HG03097 (cell line): ENCODE measurements around the gene SLC18B1.
A peak's percentile ranks its signal among the peaks of the same experiment; 100 is the strongest.
"Not testable (repeated sequence)": the region's sequence is repeated elsewhere in the genome, so short reads cannot be mapped to it uniquely, and the experiment has no call there.

Experiments
- ATAC-seq: cut with Tn5 transposase; IDR thresholded peaks from one replicate; pipeline ENCODE4 v1.9.1; 2021; ENCODE audit not compliant: unreplicated experiment, low FRiP score

Gene SLC18B1

DNA sequence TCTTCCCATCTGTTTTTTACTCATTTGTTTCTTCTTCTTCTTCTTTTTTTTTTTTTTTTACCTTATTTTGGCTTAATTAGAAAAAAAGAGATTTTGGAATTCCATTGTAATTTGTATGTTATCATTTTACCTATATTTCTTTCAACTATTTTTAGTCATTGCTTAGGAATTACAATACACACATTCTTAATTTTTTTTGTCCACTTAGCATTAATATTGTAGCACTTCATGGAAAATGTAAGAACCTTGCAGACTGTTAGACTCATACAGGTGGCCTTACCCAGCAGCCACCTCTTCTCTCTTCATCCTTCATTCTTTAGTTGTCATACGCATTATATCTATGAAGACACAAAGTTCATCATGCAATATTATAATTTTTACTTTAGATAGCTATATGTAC is 5.8 kb upstream of the SLC18B1 start:
- no peak for ATAC-seq

DNA sequence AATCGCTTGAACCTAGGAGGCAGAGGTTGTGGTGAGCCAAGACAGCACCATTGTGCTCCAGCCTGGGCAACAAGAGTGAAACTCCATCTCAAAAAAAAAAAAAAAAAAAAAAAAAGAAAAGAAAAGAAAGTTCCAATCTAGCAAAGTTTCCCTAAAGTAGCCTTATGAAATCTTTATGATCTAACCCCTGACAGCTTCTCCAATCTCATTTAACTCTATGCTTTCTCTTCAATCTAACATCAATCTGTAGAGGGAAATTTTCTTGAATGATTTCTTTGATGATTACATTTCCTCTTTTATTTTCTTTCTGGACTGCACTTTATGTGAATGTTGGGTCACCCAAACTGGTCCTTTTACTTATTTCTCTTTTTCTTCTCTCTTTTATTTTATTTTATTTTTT is 2.2 kb upstream of the SLC18B1 start:
- no peak for ATAC-seq

DNA sequence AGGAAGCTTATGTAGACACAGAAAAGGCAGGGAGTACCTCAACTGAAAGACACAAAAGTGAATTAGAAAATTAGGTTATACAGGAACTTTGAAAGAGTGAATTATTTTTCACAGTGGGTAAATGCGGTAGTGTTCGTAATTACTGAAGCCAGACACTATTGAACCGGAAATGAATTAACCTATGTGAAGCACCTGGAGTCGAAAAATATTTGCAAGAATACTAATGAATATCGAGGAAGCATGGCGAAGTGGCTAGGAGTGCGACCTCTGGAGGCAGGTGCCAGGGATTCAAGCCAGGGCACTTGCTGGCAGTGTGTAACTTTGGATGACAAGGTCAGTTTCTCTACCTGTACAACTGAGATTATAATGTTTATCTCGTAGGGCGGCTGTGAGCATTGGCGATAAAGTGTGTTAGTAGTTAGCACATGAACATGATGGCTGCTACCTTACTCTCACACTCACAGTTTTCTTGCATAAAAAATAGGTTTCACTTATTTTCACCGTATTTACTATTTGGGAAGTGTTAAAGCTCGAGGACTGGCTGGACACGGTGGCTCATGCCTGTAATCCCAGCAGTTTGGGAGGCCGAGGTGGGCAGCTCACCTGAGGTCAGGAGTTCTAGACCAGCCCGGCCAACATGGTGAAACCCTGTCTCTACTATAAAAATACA is 567 bp upstream of the SLC18B1 start:
- peak; percentile 86 for ATAC-seq

DNA sequence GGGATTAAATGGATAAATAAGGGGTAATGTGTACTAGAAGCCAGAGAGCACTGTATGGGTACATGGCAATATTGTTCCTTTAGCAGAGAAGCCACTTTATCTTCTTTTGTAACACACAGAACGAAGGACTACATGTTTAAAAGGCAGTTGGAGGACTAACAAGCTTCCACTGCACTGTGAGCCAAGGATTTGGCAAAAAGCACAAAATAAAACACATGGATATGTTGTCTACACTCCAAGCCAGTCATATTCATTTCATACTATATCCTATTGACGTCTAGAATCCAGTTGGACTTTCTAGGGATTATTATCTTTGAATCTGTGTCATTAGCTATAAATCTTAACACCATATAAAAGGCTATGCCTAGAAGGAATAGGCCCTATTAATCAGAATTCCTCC is 3.0 kb downstream of the SLC18B1 start:
- no peak for ATAC-seq

- no peak for ATAC-seq
Observed at GRCh38 chr6:132792510-132792909, 5.9 kb downstream of the SLC18B1 start.

GRCh38 chr6:132790450-132790849 is 8.0 kb downstream of the SLC18B1 start:
- ATAC-seq, result no peak

GRCh38 chr6:132789396-132789776 is 9.1 kb downstream of the SLC18B1 start:
- ATAC-seq, result no peak

- no peak for ATAC-seq
Observed at GRCh38 chr6:132788658-132789395, 9.6 kb downstream of the SLC18B1 start.

DNA sequence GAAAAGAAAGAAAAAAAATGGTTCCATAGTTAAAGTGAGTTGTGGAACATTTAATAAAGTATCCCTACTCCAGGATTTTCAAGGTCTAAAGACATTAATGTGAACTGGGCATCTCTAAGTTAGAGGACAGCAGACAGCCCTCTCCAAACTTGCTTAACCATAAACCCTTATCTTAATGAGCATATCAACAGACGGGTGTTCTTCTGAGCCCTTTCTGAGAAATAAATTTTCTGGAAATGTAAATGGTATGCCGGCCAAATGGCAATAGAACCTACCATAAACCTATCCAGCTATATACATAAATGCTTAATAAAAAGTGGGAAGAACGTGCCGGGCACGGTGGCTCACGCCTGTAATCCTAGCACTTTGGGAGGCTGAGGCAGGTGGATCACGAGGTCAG is 12.5 kb downstream of the SLC18B1 start:
- no peak for ATAC-seq

DNA sequence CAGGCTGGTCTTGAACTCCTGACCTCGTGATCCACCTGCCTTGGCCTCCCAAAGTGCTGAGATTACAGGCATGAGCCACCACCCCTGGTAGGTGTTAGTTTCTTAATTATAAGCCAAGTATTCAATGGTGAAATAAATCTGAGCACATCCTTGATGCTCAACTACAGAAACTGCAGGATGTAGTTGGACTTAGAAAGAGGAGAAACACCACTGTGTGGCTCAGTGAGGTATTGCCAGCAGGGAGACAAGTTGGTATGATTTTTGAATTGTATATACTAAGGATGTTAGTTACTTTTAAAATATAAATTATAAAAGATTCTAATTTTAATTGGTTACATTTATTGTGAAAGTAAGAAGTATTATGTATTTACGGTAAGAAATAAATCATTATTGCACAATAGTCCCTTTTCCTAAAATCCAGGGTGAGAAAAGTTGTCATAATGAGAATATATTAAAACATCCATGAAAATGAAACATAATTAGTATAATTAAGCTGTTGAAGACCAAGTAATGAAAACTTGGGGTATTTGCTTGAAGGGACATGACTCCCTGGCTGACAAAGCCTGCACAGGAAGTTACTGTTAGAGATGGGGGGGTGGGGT is 17.6 kb downstream of the SLC18B1 start:
- ATAC-seq, result no peak

DNA sequence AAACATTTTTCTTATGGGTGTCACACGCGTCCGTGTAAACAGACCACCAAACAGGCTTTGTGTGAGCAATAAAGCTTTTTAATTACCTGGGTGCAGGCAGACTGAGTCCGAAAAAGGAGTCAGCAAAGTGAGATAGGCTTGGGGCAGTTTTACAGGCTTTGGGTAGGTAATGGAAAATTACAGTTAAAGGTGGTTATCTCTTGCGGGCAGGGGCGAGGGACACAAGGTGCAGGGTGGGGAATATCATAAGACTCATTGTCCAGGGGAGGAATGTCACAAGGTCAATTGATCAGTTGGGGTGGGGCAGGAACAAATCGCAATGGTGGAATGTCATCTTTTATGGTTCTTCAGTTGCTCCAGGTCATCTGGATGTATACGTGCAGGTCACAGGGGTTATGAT is 20.6 kb downstream of the SLC18B1 start:
- not testable (repeated sequence) for ATAC-seq

DNA sequence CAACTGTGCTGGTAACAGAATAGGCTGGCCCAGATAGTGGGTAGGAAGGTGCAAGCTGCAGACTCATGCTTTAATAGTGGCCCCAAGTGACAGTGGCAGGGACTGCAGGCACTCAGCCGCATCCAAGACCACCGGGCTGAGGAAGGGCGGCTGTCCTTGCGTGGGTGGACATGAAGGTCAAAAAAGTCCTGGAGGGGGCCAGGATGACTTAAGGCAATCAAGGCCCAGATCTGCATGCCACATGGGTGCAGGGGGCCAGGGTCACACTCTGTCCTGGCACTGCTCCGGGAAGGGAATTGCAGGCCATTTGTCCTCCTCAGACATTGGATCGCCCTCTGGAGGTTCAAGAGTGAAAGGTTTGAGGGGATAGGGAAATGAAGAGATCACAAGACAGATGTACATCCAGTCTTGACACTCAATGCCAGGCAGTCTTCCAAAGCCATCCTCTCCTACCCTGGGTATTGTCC is 30.4 kb downstream of the SLC18B1 start:
- peak; percentile 76 for ATAC-seq

DNA sequence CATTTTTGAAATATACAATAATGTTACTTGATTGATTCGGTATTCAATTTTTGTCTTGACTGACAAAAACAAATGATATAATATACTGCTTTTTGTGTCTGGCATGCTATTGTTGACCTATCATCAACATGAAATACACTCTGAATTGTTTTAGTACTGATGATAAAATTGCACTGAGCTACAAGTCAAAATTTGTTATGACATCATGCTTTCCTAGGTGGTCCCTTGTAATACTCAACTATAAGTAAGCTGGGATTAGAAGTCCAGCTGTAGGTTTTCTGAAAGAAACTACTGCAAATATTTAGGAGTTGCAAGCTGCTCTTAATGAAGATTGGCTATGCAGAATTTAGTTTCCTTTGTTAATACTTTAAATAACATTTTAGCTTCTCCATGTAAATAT is 32.9 kb downstream of the SLC18B1 start:
- no peak for ATAC-seq

DNA sequence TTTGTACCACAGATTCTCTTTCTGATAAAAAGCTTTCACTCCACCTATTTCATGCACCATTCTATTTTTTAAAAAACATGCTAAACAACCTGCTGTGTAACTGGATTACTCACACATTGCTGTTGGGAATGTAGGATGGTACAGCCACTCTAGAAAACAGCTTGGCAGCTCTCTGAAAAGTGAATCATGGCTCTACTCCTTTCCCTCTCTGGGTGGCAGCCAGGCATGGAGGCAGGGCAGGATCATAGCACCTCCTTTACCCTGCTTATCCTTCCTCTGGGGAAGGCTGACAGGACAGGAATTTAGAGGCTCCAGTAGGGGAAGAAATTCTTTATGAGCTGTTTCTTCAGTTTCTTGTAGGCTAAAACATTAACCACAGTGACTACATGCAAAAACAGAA is 34.1 kb downstream of the SLC18B1 start:
- no peak for ATAC-seq

GRCh38 chr6:132763269-132763668 is 35.2 kb downstream of the SLC18B1 start:
- ATAC-seq, result peak; percentile 89

DNA sequence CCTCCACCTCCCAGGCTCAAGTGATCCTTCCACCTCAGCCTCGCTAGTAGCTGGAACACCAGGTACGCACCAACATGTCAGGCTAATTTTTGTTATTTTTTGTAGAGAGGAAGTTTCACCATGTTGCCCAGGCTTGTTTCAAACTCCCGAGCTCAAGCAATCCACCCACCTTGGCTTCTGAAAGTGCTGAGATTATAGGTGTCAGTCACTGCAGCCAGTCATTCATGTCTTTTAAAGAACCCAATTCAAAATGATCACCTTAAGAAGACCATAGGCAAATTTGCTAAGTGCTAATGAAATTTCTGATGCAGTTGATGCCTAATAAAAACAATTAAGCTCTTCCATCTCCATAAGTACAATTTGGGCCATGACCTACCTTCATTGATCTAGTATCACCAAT is 38.2 kb downstream of the SLC18B1 start:
- ATAC-seq, result no peak

- no peak for ATAC-seq
Observed at GRCh38 chr6:132758689-132759088, 39.7 kb downstream of the SLC18B1 start.

DNA sequence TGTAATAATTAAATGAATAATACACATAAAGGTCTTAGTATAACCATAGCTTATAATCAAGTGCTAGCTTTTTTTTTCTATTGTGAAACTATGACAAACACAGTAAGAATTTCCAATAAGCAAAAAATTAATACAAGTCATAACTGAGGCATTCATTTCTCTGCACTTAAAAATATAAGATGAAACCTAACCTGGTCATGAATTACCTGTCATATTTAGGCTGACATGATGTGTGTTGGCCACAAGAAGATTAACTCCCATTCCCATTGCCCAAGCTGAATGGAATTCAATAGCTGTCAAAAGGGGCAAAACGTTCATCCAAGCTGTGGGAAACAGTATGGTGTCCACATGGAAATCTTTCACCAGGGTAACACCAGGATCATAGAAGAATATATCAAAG is 46.2 kb downstream of the SLC18B1 start:
- no peak for ATAC-seq

- ATAC-seq, result no peak
Observed at GRCh38 chr6:132751828-132752227, 46.6 kb downstream of the SLC18B1 start.

DNA sequence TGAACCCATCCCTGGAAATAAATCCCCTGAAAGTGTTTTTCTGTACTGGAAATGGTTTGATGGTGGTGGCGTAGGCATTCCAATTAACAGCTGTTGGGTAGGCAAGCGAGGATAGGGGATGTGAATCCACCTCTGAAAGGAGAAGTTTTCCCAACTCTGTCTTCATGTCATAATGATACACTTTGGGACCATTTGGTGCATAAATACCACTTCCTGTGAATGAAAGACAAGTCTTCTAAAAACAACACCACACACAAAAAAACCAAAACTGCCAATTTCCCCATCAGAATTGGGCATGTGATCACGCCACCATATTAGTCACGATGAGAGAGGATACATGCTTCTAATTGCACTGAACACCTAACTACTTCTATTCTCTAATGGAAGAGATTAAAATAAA is 47.1 kb downstream of the SLC18B1 start:
- peak; percentile 47 for ATAC-seq

DNA sequence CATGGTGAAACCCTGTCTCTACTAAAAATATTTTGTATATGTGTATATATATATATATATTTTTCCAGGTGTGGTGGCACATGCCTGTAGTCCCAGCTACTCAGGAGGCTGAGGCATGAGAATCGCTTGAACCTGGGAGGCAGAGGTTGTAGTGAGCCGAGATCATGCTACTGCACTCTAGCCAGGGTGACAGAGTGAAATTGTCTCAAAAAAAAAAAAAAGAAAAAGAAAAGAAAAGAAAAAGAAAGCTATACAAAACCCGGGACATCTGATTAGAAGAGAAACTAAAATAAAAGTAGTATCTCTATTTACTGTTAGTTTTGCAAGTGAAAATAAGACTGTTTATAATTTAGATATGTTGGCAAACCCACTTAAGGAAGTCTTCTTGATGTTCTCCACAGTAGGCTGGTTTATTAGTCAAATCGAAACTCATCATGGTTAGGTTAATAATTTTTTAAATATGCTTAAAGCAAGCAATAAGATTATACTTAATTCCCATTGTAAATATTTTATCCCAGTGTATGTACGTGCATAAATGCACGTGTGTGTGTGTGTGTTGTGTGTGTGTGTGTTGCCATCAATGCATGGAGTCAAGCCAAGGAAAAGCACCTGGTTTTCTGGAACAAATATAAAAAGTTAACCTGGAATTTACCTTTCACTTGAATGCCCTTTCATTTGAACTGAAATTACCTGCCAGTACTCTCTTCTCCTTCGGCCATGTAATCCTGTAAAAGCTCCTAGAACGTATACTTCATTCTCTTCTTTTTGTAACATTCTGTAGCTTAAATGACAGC is 47.8 kb downstream of the SLC18B1 start:
- peak; percentile 66 for ATAC-seq
